GM23338 (cell line): ENCODE data around the gene CNBD2. TPM values are rescaled to one million over a fixed set of nuclear protein-coding genes. Genes with fewer than 3 reads are reported as not detected.
A peak's percentile ranks its signal among the peaks of the same experiment; 100 is the strongest.
"Not testable (repeated sequence)": the region's sequence is repeated elsewhere in the genome, so short reads cannot be mapped to it uniquely, and the experiment has no call there.

Experiments
- ATAC-seq: fragments of 200-7000 bp; cut with Tn5 transposase; 3 replicates; pipeline ENCODE4 v1.9.1; 2020
- DNase-seq: peaks from one replicate; pipeline ENCODE4 v3.0.0-alpha.2; 2015; ENCODE audit warnings: low spot score
- H2AFZ ChIP-seq: fragments of 200-600 bp; sonication (generic); 2 replicates; pipeline ENCODE4 v1.8.0; 2016; ENCODE audit warnings: antibody characterized with exemption, mild to moderate bottlenecking, moderate library complexity
- H3F3A ChIP-seq: fragments of 200-600 bp; sonication (generic); replicated peaks from 2 replicates; pipeline ENCODE4 v1.8.0; 2017; ENCODE audit warnings: antibody characterized with exemption, mixed run types, low read depth
- H3K27ac ChIP-seq: fragments of 200-600 bp; sonication (generic); 2 replicates; pipeline ENCODE4 v1.6.1; 2016; ENCODE audit warnings: low read depth
- H3K27me3 ChIP-seq: fragments of 200-600 bp; sonication (generic); 2 replicates; pipeline ENCODE4 v1.8.0; 2016; ENCODE audit warnings: mild to moderate bottlenecking, mixed run types, moderate library complexity; ENCODE audit not compliant: insufficient read depth
- H3K36me3 ChIP-seq: fragments of 200-600 bp; sonication (generic); 2 replicates; pipeline ENCODE4 v1.8.0; 2016; ENCODE audit warnings: mild to moderate bottlenecking; ENCODE audit not compliant: insufficient read depth
- H3K4me1 ChIP-seq: fragments of 200-600 bp; sonication (generic); 2 replicates; pipeline ENCODE4 v1.8.0; 2016; ENCODE audit warnings: mild to moderate bottlenecking, moderate library complexity; ENCODE audit not compliant: insufficient read depth
- H3K4me2 ChIP-seq: fragments of 200-600 bp; sonication (generic); 2 replicates; pipeline ENCODE4 v1.7.1; 2017; ENCODE audit warnings: mixed run types
- H3K4me3 ChIP-seq: fragments of 200-600 bp; sonication (generic); 2 replicates; pipeline ENCODE4 v1.6.1; 2016; ENCODE audit warnings: mixed run types
- H3K79me2 ChIP-seq: fragments of 200-600 bp; sonication (generic); replicated peaks from 2 replicates; pipeline ENCODE4 v1.8.0; 2017; ENCODE audit warnings: mild to moderate bottlenecking; ENCODE audit not compliant: insufficient read depth
- H3K9me2 ChIP-seq: fragments of 200-600 bp; sonication (generic); 2 replicates; pipeline ENCODE4 v1.8.0; 2017; ENCODE audit not compliant: insufficient read depth
- H4K20me1 ChIP-seq: fragments of 200-600 bp; sonication (generic); replicated peaks from 2 replicates; pipeline ENCODE4 v1.8.0; 2017; ENCODE audit warnings: mild to moderate bottlenecking; ENCODE audit not compliant: insufficient read depth
- H3K27ac Mint-ChIP-seq: 2 replicates; pipeline ENCODE4 v1.8.0; 2020; ENCODE audit warnings: inconsistent platforms, mild to moderate bottlenecking, moderate library complexity, mixed read lengths
- H3K27me3 Mint-ChIP-seq: 3 replicates; pipeline ENCODE4 v1.8.0; 2022; ENCODE audit warnings: low read depth, mild to moderate bottlenecking, moderate library complexity, mixed read lengths, inconsistent platforms; ENCODE audit not compliant: insufficient read depth, poor library complexity
- H3K36me3 Mint-ChIP-seq: 3 replicates; pipeline ENCODE4 v1.8.0; 2021; ENCODE audit warnings: low read depth, mild to moderate bottlenecking, inconsistent platforms, moderate library complexity, mixed read lengths
- H3K4me1 Mint-ChIP-seq: 3 replicates; pipeline ENCODE4 v1.8.0; 2020; ENCODE audit warnings: mild to moderate bottlenecking, inconsistent platforms, mixed read lengths
- H3K4me3 Mint-ChIP-seq: 3 replicates; pipeline ENCODE4 v1.8.0; 2021; ENCODE audit warnings: moderate library complexity, mild to moderate bottlenecking, inconsistent platforms, mixed read lengths
- H3K9me3 Mint-ChIP-seq: 3 replicates; pipeline ENCODE4 v1.8.0; 2020; ENCODE audit warnings: moderate library complexity, mild to moderate bottlenecking, inconsistent platforms, mixed read lengths
- CREB1 ChIP-seq: fragments of 250-450 bp; sonication (Bioruptor Pico); IDR thresholded peaks from 2 replicates; pipeline ENCODE4 v1.5.0; 2020; ENCODE audit warnings: low read depth, mild to moderate bottlenecking, moderate library complexity
- EZH2 ChIP-seq: fragments of 200-600 bp; sonication (generic); IDR thresholded peaks from one replicate; pipeline ENCODE4 v1.8.0; 2017; ENCODE audit warnings: antibody characterized with exemption, mild to moderate bottlenecking, low read depth; ENCODE audit not compliant: unreplicated experiment
- STAT1 ChIP-seq: IDR thresholded peaks from one replicate; pipeline ENCODE4 v1.6.1; 2016; ENCODE audit warnings: antibody characterized with exemption; ENCODE audit not compliant: unreplicated experiment
- ZNF331 ChIP-seq: fragments of 250-450 bp; sonication (Bioruptor Pico); IDR thresholded peaks from 2 replicates; pipeline ENCODE4 v1.5.0; 2020; ENCODE audit warnings: low read depth, mild to moderate bottlenecking, moderate library complexity
- polyA plus RNA-seq: library from polyadenylated mRNA; unstranded; fragments of >200 nt; fragmentation: Nextera tagmentation; extraction: Ambion mirVana; gene quantifications from 2 replicates; pipeline ENCODE4 v1.2.1, GENCODE V29; 2016
- total RNA-seq: library from RNA; depleted of rRNA; stranded (reverse); fragments of >200 nt; shearing (Covaris generic); gene quantifications from 2 replicates; pipeline ENCODE4 v1.2.3, GENCODE V29; 2014
- TF ChIP-seq, protein P1 (sequence below): IDR thresholded peaks from one replicate; pipeline ENCODE4 v1.6.1; 2018; ENCODE audit warnings: antibody characterized with exemption; ENCODE audit not compliant: unreplicated experiment

Gene CNBD2
- total and polyA plus RNA-seq, 2 experiments from 2014 or later: 2.7 TPM; not detected in 1

DNA sequence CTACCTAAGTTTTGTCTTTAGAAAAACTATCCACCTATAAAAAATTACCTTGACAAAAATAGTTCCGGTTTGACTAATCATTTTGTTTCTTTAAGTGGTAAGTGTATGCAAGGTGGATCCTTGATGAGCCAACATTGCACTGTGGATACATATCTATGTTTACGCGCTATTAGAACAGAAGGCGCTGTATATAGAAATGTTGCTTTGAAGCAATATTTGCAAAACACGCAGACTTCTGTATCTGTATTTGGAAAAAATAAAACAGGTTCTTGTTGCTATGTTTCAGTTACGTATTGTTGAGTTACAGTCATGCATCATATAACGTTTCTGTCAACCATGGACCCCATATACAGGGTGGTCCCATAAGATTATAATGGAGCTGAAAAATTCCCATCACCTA lies 18.3 kb upstream of the CNBD2 start:
- no peak for DNase-seq
- H3K4me1 ChIP-seq: peaks cover 10% of the 10 kb centered on the region; the same call in 1 of the 2 replicates
- Mint-ChIP-seq H3K36me3 (peaks cover 22% of the 10 kb centered on the region), H3K9me3 (no peaks in the 10 kb centered on the region; the same call in 2 of the 3 replicates), H3K4me1 (peaks cover 12% of the 10 kb centered on the region; the same call in 2 of the 3 replicates), H3K27ac (no peak overlapping the region), H3K4me3 (no peak overlapping the region), H3K27me3 (peaks cover 14% of the 10 kb centered on the region)
- H2AFZ ChIP-seq: no peak overlapping the region
- no peaks in the 10 kb centered on the region for H3K36me3 ChIP-seq
- H4K20me1 ChIP-seq: peaks cover 16% of the 10 kb centered on the region
- H3F3A ChIP-seq: peaks cover 21% of the 10 kb centered on the region
- peaks cover 19% of the 10 kb centered on the region for H3K79me2 ChIP-seq
- no peaks in the 10 kb centered on the region for H3K9me2 ChIP-seq
- H3K4me3 ChIP-seq: no peak overlapping the region
- no peaks in the 10 kb centered on the region for H3K27me3 ChIP-seq
- no peak for ATAC-seq
- H3K27ac ChIP-seq: no peak overlapping the region
- H3K4me2 ChIP-seq: no peak overlapping the region
- TF ChIP-seq, protein P1, sequence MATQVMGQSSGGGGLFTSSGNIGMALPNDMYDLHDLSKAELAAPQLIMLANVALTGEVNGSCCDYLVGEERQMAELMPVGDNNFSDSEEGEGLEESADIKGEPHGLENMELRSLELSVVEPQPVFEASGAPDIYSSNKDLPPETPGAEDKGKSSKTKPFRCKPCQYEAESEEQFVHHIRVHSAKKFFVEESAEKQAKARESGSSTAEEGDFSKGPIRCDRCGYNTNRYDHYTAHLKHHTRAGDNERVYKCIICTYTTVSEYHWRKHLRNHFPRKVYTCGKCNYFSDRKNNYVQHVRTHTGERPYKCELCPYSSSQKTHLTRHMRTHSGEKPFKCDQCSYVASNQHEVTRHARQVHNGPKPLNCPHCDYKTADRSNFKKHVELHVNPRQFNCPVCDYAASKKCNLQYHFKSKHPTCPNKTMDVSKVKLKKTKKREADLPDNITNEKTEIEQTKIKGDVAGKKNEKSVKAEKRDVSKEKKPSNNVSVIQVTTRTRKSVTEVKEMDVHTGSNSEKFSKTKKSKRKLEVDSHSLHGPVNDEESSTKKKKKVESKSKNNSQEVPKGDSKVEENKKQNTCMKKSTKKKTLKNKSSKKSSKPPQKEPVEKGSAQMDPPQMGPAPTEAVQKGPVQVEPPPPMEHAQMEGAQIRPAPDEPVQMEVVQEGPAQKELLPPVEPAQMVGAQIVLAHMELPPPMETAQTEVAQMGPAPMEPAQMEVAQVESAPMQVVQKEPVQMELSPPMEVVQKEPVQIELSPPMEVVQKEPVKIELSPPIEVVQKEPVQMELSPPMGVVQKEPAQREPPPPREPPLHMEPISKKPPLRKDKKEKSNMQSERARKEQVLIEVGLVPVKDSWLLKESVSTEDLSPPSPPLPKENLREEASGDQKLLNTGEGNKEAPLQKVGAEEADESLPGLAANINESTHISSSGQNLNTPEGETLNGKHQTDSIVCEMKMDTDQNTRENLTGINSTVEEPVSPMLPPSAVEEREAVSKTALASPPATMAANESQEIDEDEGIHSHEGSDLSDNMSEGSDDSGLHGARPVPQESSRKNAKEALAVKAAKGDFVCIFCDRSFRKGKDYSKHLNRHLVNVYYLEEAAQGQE: no peak
- TF ChIP-seq ZNF331 (CRISPR knock-in tag) (no peak), EZH2 (no peak), STAT1 (no peak), CREB1 (no peak)

DNA sequence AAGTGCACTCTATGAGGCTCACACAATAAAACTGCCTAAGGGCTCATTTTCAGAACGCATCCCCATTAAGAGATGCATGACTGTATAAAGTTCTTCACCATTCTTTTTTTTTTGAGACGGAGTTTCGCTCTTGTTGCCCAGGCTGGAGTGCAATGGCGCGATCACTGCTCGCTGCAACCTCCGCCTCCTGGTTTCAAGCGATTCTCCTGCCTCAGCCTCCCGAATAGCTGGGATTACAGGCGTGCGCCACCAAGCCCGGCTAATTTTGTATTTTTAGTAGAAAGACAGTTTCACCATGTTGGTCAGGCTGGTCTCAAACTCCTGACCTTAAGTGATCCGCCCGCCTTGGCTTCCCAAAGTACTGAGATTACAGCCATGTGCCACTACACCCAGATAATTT lies 16.3 kb upstream of the CNBD2 start:
- H3K27ac ChIP-seq: not testable (repeated sequence)

More for the DNA sequence above, 16.3 kb upstream of the CNBD2 start:
- H3K36me3 ChIP-seq, H3K27me3 ChIP-seq, H3K27ac Mint-ChIP-seq, H3K9me3 Mint-ChIP-seq, DNase-seq, ATAC-seq, H3K9me2 ChIP-seq, H2AFZ ChIP-seq: not testable (repeated sequence)
- H3K27me3 Mint-ChIP-seq: peaks cover 14% of the 10 kb centered on the region
- H3F3A ChIP-seq: peaks cover 28% of the 10 kb centered on the region
- peaks cover 22% of the 10 kb centered on the region for H3K36me3 Mint-ChIP-seq
- peaks cover 16% of the 10 kb centered on the region for H4K20me1 ChIP-seq
- peak overlapping the region; percentile 98; the same call in 1 of the 3 replicates for H3K4me3 Mint-ChIP-seq
- peak overlapping the region; percentile 75; the same call in 1 of the 2 replicates for H3K4me3 ChIP-seq
- peak overlapping the region; percentile 95; the same call in 1 of the 2 replicates for H3K4me2 ChIP-seq
- H3K4me1 ChIP-seq: peaks cover 14% of the 10 kb centered on the region; the same call in 1 of the 2 replicates
- H3K4me1 Mint-ChIP-seq: peaks cover 15% of the 10 kb centered on the region; the same call in 2 of the 3 replicates
- peaks cover 19% of the 10 kb centered on the region for H3K79me2 ChIP-seq
